Mesendoderm (in vitro differentiated cells): ENCODE results near the gene TXNDC17.

ENCODE experiments used
- DNase-seq: peaks from one replicate; pipeline ENCODE4 v3.0.0; 2013
- H2AK5ac ChIP-seq: 2 replicates; pipeline ENCODE4 v1.6.1; 2013; ENCODE audit warnings: low read length, inconsistent platforms
- H2BK120ac ChIP-seq: 2 replicates; pipeline ENCODE4 v1.6.1; 2013; ENCODE audit warnings: low read depth, mild to moderate bottlenecking, low read length, moderate library complexity, mixed read lengths
- H2BK15ac ChIP-seq: replicated peaks from 2 replicates; pipeline ENCODE4 v1.6.1; 2013; ENCODE audit warnings: low read depth, mild to moderate bottlenecking, moderate library complexity
- H2BK5ac ChIP-seq: 2 replicates; pipeline ENCODE4 v1.6.1; 2013; ENCODE audit warnings: low read length, inconsistent platforms
- H3K18ac ChIP-seq: 2 replicates; pipeline ENCODE4 v1.6.1; 2013; ENCODE audit warnings: mild to moderate bottlenecking, low read length, mixed read lengths
- H3K23ac ChIP-seq: one replicate; pipeline ENCODE4 v1.6.1; 2013; ENCODE audit warnings: low read length
- H3K27ac ChIP-seq: 2 replicates; pipeline ENCODE4 v1.5.1; 2013; ENCODE audit warnings: low read depth, mild to moderate bottlenecking, inconsistent platforms, low read length, moderate library complexity
- H3K27me3 ChIP-seq: 2 replicates; pipeline ENCODE4 v1.6.1; 2013; ENCODE audit warnings: low read length, control low read depth, mild to moderate bottlenecking, inconsistent platforms; ENCODE audit not compliant: insufficient read depth, poor library complexity
- H3K36me3 ChIP-seq: 2 replicates; pipeline ENCODE4 v1.6.1; 2013; ENCODE audit warnings: low read length, inconsistent platforms; ENCODE audit not compliant: control insufficient read depth, insufficient read depth
- H3K4ac ChIP-seq: one replicate; pipeline ENCODE4 v1.6.1; 2013; ENCODE audit warnings: low read depth, mild to moderate bottlenecking, low read length, moderate library complexity
- H3K4me1 ChIP-seq: 2 replicates; pipeline ENCODE4 v1.6.1; 2013; ENCODE audit warnings: low read depth, low read length, inconsistent platforms; ENCODE audit not compliant: control insufficient read depth
- H3K4me2 ChIP-seq: 2 replicates; pipeline ENCODE4 v1.6.1; 2013; ENCODE audit warnings: low read length
- H3K4me3 ChIP-seq: 2 replicates; pipeline ENCODE4 v1.5.1; 2013; ENCODE audit warnings: mild to moderate bottlenecking, low read length
- H3K56ac ChIP-seq: one replicate; pipeline ENCODE4 v1.6.1; 2013; ENCODE audit warnings: low read length
- H3K79me1 ChIP-seq: 2 replicates; pipeline ENCODE4 v1.6.1; 2013; ENCODE audit warnings: low read length, inconsistent platforms
- H3K79me2 ChIP-seq: 2 replicates; pipeline ENCODE4 v1.6.1; 2013; ENCODE audit warnings: mild to moderate bottlenecking, low read length; ENCODE audit not compliant: control insufficient read depth, insufficient read depth
- H3K9ac ChIP-seq: 2 replicates; pipeline ENCODE4 v1.6.1; 2013; ENCODE audit warnings: low read length, inconsistent platforms
- H4K5ac ChIP-seq: one replicate; pipeline ENCODE4 v1.6.1; 2013; ENCODE audit warnings: low read length
- H4K8ac ChIP-seq: one replicate; pipeline ENCODE4 v1.6.1; 2013; ENCODE audit warnings: low read depth, mild to moderate bottlenecking, control low read depth, low read length, moderate library complexity
- WGBS: extraction: QIAGEN DNeasy Blood & Tissue Kit; methylation state at CpG from one replicate; pipeline ENCODE4 v1.1.7; 2013; ENCODE audit warnings: low lambda C conversion rate, missing lambda C conversion rate; ENCODE audit not compliant: insufficient coverage; ENCODE audit errors: extremely low coverage; 5-methylcytosine and 5-hydroxymethylcytosine counted together

Gene TXNDC17

GRCh38 chr17:6683730-6684459 is 43.0 kb downstream of the TXNDC17 start:
- no peak for DNase-seq
- H2BK5ac ChIP-seq = peak overlapping the region; percentile 33
- no peaks in the 10 kb centered on the region for H3K27me3 ChIP-seq
- no peak overlapping the region for H3K4me3 ChIP-seq
- H4K8ac ChIP-seq = no peak overlapping the region
- H3K4me1 ChIP-seq = peaks cover 8% of the 10 kb centered on the region
- H3K18ac ChIP-seq = no peak overlapping the region
- H2AK5ac ChIP-seq = peak overlapping the region; percentile 46
- H3K79me1 ChIP-seq = no peaks in the 10 kb centered on the region
- no peak overlapping the region for H3K4me2 ChIP-seq
- H4K5ac ChIP-seq = no peak overlapping the region
- no peak overlapping the region for H3K9ac ChIP-seq
- WGBS = no CpG with 5 or more reads among the region's 3 CpGs
- H2BK15ac ChIP-seq = no peak overlapping the region
- H3K56ac ChIP-seq = peak overlapping the region; percentile 62
- no peak overlapping the region for H3K27ac ChIP-seq
- no peak overlapping the region for H3K23ac ChIP-seq
- no peak overlapping the region for H2BK120ac ChIP-seq
- H3K79me2 ChIP-seq = no peaks in the 10 kb centered on the region
- H3K36me3 ChIP-seq = no peaks in the 10 kb centered on the region
- no peak overlapping the region for H3K4ac ChIP-seq

DNA sequence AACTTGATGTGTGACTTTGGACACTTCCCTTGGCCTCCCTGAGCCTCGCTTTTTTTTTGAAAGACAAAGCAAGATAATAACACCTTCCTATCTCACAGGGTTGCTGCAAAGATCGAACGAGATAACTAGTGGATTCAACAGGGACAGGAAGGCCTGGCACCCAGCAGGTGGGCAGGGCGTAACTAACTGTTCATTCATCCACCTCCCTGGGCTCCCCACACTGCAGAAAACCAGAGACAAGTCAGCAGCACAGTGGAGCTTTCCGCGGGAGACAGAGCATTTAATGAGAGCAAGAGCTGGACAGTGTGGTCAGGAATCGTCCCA is 43.6 kb downstream of the TXNDC17 start:
- H2BK5ac ChIP-seq = no peak overlapping the region
- no peaks in the 10 kb centered on the region for H3K36me3 ChIP-seq
- H3K4me2 ChIP-seq = no peak overlapping the region
- H3K4me1 ChIP-seq = peaks cover 8% of the 10 kb centered on the region
- no peak overlapping the region for H3K18ac ChIP-seq
- no peak overlapping the region for H3K4me3 ChIP-seq
- peak; percentile 87 for DNase-seq
- no peaks in the 10 kb centered on the region for H3K79me1 ChIP-seq
- H2BK120ac ChIP-seq = no peak overlapping the region
- no peak overlapping the region for H3K23ac ChIP-seq
- no peak overlapping the region for H3K9ac ChIP-seq
- WGBS = no CpG with 5 or more reads among the region's 7 CpGs
- H4K8ac ChIP-seq = no peak overlapping the region
- peak overlapping the region; percentile 38 for H3K27ac ChIP-seq
- no peaks in the 10 kb centered on the region for H3K27me3 ChIP-seq
- no peaks in the 10 kb centered on the region for H3K79me2 ChIP-seq
- H3K56ac ChIP-seq = no peak overlapping the region
- no peak overlapping the region for H2AK5ac ChIP-seq
- no peak overlapping the region for H3K4ac ChIP-seq
- no peak overlapping the region for H2BK15ac ChIP-seq
- no peak overlapping the region for H4K5ac ChIP-seq

DNA sequence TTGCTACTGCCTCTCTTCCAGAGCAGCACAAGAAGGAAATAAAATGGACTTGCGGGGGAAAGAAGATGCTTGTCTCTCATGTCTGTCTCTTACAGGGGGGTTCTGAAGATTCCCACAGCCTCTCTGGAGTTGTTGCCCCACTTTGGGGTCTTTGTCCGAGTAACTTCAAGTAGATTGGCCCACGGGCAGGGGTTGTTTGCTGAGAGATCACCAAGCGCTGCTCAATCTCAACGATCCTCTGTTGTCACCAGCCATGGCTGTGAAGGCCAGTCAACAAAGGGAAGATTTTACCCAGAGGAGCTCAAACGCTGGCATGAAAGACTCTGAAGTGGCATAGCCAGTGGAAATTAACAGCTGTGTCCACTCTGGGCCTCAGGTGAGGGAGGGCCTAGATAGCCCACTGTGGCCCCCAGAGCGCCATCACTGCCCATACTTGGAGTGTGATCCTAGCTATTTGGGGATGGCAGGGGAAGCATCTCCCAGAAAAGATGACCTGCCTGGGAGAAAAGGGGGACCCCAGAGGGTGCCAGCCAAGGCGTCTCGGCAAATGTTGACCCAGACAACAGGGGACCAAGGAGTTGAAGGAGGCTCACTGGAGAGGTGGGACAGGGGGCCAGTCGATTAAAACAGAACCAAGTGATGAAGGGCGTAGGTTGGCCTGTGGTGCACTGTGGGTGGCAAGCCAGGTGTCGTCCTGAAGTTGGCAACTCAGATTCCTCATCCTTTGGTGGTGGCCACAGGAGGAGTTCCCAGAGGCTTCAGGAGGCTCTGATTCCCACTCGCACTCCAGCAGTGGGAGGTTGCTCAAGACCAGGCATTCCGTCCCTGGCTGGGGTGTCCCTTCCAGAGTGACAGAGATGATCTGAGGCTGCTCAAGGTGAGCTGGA is 44.3 kb downstream of the TXNDC17 start:
- Histone ChIP-seq H3K56ac (no peak overlapping the region), H3K4me1 (peaks cover 8% of the 10 kb centered on the region), H2AK5ac (no peak overlapping the region), H4K5ac (no peak overlapping the region), H2BK5ac (no peak overlapping the region), H2BK120ac (no peak overlapping the region), H4K8ac (no peak overlapping the region), H3K9ac (no peak overlapping the region), H3K36me3 (no peaks in the 10 kb centered on the region), H3K4me3 (no peak overlapping the region), H3K79me1 (no peaks in the 10 kb centered on the region), H2BK15ac (no peak overlapping the region), H3K4ac (no peak overlapping the region), H3K4me2 (no peak overlapping the region), H3K27ac (no peak overlapping the region), H3K18ac (no peak overlapping the region), H3K27me3 (no peaks in the 10 kb centered on the region), H3K79me2 (no peaks in the 10 kb centered on the region), H3K23ac (no peak overlapping the region)
- no peak for DNase-seq
- WGBS = no CpG with 5 or more reads among the region's 14 CpGs

DNA sequence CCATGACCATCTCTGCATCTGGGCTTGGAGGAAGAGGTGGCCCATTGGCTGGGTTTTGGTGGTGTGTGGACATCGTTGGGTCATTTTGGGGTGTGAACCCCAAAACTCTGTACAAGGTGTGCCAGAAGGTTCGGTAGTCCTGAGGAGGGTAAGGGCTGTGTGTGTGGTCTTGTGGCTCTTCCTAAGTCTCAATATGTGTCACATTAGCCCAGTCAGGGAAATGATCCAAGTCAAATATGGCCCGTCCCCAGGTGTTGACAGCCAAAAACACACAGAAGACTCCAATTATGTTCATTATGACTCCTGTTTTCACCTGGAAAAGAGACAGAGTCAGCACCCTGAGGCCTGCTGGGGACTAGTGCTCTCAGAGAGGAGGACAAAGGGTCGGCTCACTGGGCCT is 45.2 kb downstream of the TXNDC17 start:
- Histone ChIP-seq H3K36me3 (no peaks in the 10 kb centered on the region), H3K4me2 (no peak overlapping the region), H3K9ac (no peak overlapping the region), H3K27me3 (no peaks in the 10 kb centered on the region), H3K79me1 (no peaks in the 10 kb centered on the region), H3K27ac (no peak overlapping the region), H4K8ac (no peak overlapping the region), H4K5ac (no peak overlapping the region), H3K4ac (no peak overlapping the region), H3K79me2 (no peaks in the 10 kb centered on the region), H2BK5ac (no peak overlapping the region), H2AK5ac (no peak overlapping the region), H3K4me3 (no peak overlapping the region), H3K56ac (no peak overlapping the region), H3K4me1 (peaks cover 8% of the 10 kb centered on the region), H3K23ac (no peak overlapping the region), H3K18ac (no peak overlapping the region), H2BK15ac (no peak overlapping the region), H2BK120ac (no peak overlapping the region)
- no CpG with 5 or more reads among the region's 4 CpGs for WGBS
- DNase-seq = no peak

- Histone ChIP-seq H4K8ac (no peak overlapping the region), H4K5ac (no peak overlapping the region), H3K18ac (no peak overlapping the region), H2BK5ac (no peak overlapping the region), H3K56ac (no peak overlapping the region), H3K27ac (no peak overlapping the region), H3K4me2 (no peak overlapping the region), H3K4me3 (no peak overlapping the region), H3K9ac (no peak overlapping the region), H3K4me1 (peaks cover 8% of the 10 kb centered on the region), H2AK5ac (no peak overlapping the region), H3K23ac (no peak overlapping the region), H3K36me3 (no peaks in the 10 kb centered on the region), H3K27me3 (no peaks in the 10 kb centered on the region), H2BK120ac (no peak overlapping the region), H2BK15ac (no peak overlapping the region), H3K4ac (no peak overlapping the region), H3K79me2 (no peaks in the 10 kb centered on the region), H3K79me1 (no peaks in the 10 kb centered on the region)
- no CpG with 5 or more reads among the region's 9 CpGs for WGBS
- no peak for DNase-seq
Measured at GRCh38 chr17:6688944-6689343, 48.1 kb downstream of the TXNDC17 start.
